K562 (cell line): ENCODE measurements around the gene RHEBL1. TPM values are rescaled to one million over a fixed set of nuclear protein-coding genes. Genes with fewer than 3 reads are reported as not detected.

Experiments
- ARID2 ChIP-seq: fragments of 450-650 bp; IDR thresholded peaks from 2 replicates; pipeline ENCODE4 v1.6.1; 2017; ENCODE audit warnings: antibody characterized with exemption, mild to moderate bottlenecking
- DACH1 ChIP-seq: fragments of 450-650 bp; IDR thresholded peaks from 2 replicates; pipeline ENCODE4 v1.6.1; 2018; ENCODE audit not compliant: partially characterized antibody
- GATAD2A ChIP-seq: fragments of 450-650 bp; IDR thresholded peaks from 2 replicates; pipeline ENCODE4 v1.6.1; 2017
- GTF2A2 ChIP-seq: IDR thresholded peaks from 2 replicates; pipeline ENCODE4 v1.6.1; 2016; ENCODE audit warnings: mild to moderate bottlenecking, missing genetic modification characterization, missing compliant biosample characterization
- NCOA2 ChIP-seq, 2 experiments: fragments of 450-650 bp; IDR thresholded peaks; 2 replicates each; pipeline ENCODE4 v1.6.1; 2018; ENCODE audit warnings: mild to moderate bottlenecking in 2 of 2, moderate library complexity in 1 of 2; ENCODE audit not compliant: partially characterized antibody in 2 of 2
- PHF20 ChIP-seq: fragments of 450-650 bp; IDR thresholded peaks from 2 replicates; pipeline ENCODE4 v1.6.1; 2018; ENCODE audit not compliant: partially characterized antibody
- POLR2AphosphoS5 ChIP-seq: IDR thresholded peaks from 2 replicates; pipeline ENCODE4 v1.6.1; 2011; ENCODE audit warnings: mild to moderate bottlenecking, low read depth, low read length, moderate library complexity; ENCODE audit not compliant: control insufficient read depth, insufficient read depth
- RBM17 ChIP-seq: fragments of 200-400 bp; formaldehyde crosslinking; IDR thresholded peaks from 2 replicates; pipeline ENCODE4 v1.6.1; 2017; ENCODE audit warnings: low read depth, mild to moderate bottlenecking, low read length, borderline replicate concordance
- TCFL5 ChIP-seq: fragments of 250-450 bp; sonication (Bioruptor Pico); conservative IDR thresholded peaks from 2 replicates; pipeline ENCODE4 v1.6.1; 2021; ENCODE audit warnings: mild to moderate bottlenecking, moderate library complexity, matching md5 sums
- ZNF253 ChIP-seq: fragments of 250-450 bp; sonication (Bioruptor Pico); conservative IDR thresholded peaks from 2 replicates; pipeline ENCODE4 v1.6.1; 2021; ENCODE audit warnings: mild to moderate bottlenecking
- ZNF644 ChIP-seq: fragments of 200-800 bp; sonication (Bioruptor generic); IDR thresholded peaks from 2 replicates; pipeline ENCODE4 v1.6.1; 2016; ENCODE audit warnings: low read depth, missing genetic modification characterization, missing compliant biosample characterization
- polyA plus RNA-seq, 8 experiments: library from polyadenylated mRNA; depleted of rRNA in 4 of 8; stranded (reverse) in 5 of 8; unstranded in 3 of 8; fragments of >200 nt; fragmentation: Nextera tagmentation in 2 of 8; fragmentation: Illumina TruSeq in 1 of 8; extraction: Ambion mirVana in 2 of 8; extraction: Trizol in 1 of 8; gene quantifications; 2 replicates each; pipeline versions ENCODE4 v1.2.1 to v1.2.3, GENCODE V29; 2011 to 2014; ENCODE audit warnings: inconsistent platforms in 1 of 8, missing spikeins in 1 of 8
- total RNA-seq, 7 experiments: library from RNA; depleted of rRNA in 6 of 7; stranded (reverse); fragments of >200 nt in 6 of 7; fragmentation: Illumina TruSeq in 2 of 7; extraction: Trizol in 2 of 7; gene quantifications; 2 replicates each; pipeline versions ENCODE4 v1.2.1 to v1.2.3, GENCODE V29; 2011 to 2021; ENCODE audit warnings: low replicate concordance in 1 of 7
- TF ChIP-seq, protein P1 (sequence below): sonication (generic); formaldehyde crosslinking; IDR thresholded peaks from 2 replicates; pipeline ENCODE4 v1.8.0; 2022; ENCODE audit warnings: mild to moderate bottlenecking, missing genetic modification reagents, borderline replicate concordance
- TF ChIP-seq, protein P2 (sequence below): fragments of 250-450 bp; sonication (Bioruptor Pico); IDR thresholded peaks from 2 replicates; pipeline ENCODE4 v1.8.0; 2021; ENCODE audit warnings: borderline replicate concordance, mild to moderate bottlenecking, moderate library complexity; ENCODE audit not compliant: poor library complexity, severe bottlenecking
- TF ChIP-seq, protein P3 (sequence below), 2 experiments: fragments of 450-650 bp in 1 of 2; sonication (generic) in 1 of 2; formaldehyde crosslinking; conservative IDR thresholded peaks; 2 replicates each; pipeline versions ENCODE4 v1.4.0 to v1.8.1; 2020 to 2022; ENCODE audit warnings: mild to moderate bottlenecking in 1 of 2, missing genetic modification reagents in 1 of 2
- TF ChIP-seq, protein P4 (sequence below): fragments of 250-450 bp; sonication (Bioruptor Pico); IDR thresholded peaks from 2 replicates; pipeline ENCODE4 v1.5.0; 2022; ENCODE audit warnings: mild to moderate bottlenecking
- TF ChIP-seq, protein P5 (sequence below), 2 experiments: fragments of 450-650 bp; IDR thresholded peaks; 2 replicates each; pipeline ENCODE4 v1.6.1; 2018; ENCODE audit warnings: mild to moderate bottlenecking in 2 of 2, low read depth in 1 of 2; ENCODE audit not compliant: partially characterized antibody in 2 of 2

RHEBL1 gene
- total and polyA plus RNA-seq, 9 of the 15 experiments (the other 6 are each of a cell fraction or from before 2014, with no cell fraction given) = 4.3 to 36.1 (median 8.2) TPM

DNA sequence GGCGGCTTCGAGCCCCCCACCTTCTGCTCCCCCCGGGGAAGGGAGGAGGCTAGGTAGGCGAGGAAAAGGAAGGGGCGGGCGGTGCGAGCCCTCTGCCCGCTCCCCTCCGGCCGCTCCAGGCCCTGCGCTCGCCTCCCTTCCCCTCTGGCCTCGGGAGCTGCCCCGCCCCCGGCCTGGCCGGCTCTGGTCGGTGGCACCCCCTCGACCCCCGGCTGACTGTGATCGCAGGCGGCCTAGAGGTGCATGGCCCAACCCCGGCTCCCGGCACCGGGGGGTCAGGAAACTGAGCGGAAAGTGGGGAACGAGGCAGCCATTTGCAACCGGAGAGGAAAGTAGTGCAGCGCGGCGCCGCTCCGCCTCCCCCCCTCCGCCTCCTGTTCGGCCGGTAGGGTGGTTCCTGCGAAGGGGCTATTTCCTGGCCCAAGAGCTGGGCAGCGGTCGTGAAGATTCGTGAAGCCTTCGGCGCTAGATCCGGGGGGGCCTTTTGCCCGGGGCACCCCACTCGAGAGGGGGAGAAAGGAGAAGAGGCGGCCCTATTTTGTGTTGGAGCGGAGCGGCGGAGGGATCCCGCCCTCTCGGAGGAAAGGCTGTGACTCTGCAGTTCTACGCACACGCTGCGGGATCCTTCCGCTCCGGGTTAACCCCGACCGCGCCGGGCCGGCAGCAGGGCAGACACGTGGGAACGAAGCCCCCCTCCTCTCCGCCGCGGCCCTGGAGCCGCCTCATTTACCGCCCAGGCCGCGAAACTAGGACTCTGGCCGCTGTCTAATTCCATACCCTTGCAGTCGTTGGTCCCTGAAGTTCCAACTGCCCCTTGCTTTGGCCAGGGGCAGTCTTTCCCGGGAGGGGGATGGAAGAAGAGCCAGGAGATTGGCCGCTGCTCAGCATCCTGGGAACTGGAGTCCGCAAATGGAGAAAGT lies 9.3 kb downstream of the RHEBL1 start, which contains the start of gene KMT2D (continued):
- TF ChIP-seq, protein P1, sequence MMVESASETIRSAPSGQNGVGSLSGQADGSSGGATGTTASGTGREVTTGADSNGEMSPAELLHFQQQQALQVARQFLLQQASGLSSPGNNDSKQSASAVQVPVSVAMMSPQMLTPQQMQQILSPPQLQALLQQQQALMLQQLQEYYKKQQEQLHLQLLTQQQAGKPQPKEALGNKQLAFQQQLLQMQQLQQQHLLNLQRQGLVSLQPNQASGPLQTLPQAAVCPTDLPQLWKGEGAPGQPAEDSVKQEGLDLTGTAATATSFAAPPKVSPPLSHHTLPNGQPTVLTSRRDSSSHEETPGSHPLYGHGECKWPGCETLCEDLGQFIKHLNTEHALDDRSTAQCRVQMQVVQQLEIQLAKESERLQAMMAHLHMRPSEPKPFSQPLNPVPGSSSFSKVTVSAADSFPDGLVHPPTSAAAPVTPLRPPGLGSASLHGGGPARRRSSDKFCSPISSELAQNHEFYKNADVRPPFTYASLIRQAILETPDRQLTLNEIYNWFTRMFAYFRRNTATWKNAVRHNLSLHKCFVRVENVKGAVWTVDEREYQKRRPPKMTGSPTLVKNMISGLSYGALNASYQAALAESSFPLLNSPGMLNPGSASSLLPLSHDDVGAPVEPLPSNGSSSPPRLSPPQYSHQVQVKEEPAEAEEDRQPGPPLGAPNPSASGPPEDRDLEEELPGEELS (CRISPR knock-in tag) = peak; percentile 78; the same call in 1 of the 2 replicates
- peak; percentile 97 for TF ChIP-seq GATAD2A
- TF ChIP-seq, protein P2, sequence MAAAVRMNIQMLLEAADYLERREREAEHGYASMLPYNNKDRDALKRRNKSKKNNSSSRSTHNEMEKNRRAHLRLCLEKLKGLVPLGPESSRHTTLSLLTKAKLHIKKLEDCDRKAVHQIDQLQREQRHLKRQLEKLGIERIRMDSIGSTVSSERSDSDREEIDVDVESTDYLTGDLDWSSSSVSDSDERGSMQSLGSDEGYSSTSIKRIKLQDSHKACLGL = peak; percentile 83
- TF ChIP-seq, protein P3, sequence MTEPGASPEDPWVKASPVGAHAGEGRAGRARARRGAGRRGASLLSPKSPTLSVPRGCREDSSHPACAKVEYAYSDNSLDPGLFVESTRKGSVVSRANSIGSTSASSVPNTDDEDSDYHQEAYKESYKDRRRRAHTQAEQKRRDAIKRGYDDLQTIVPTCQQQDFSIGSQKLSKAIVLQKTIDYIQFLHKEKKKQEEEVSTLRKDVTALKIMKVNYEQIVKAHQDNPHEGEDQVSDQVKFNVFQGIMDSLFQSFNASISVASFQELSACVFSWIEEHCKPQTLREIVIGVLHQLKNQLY (CRISPR knock-in tag; conservative IDR thresholded peaks at IDR 0.05) = 0 out of 4 replicates have a peak, but pooled peaks of 1 of the 2 experiments have one; percentile 69
- no peak for TF ChIP-seq TCFL5
- TF ChIP-seq, protein P4, sequence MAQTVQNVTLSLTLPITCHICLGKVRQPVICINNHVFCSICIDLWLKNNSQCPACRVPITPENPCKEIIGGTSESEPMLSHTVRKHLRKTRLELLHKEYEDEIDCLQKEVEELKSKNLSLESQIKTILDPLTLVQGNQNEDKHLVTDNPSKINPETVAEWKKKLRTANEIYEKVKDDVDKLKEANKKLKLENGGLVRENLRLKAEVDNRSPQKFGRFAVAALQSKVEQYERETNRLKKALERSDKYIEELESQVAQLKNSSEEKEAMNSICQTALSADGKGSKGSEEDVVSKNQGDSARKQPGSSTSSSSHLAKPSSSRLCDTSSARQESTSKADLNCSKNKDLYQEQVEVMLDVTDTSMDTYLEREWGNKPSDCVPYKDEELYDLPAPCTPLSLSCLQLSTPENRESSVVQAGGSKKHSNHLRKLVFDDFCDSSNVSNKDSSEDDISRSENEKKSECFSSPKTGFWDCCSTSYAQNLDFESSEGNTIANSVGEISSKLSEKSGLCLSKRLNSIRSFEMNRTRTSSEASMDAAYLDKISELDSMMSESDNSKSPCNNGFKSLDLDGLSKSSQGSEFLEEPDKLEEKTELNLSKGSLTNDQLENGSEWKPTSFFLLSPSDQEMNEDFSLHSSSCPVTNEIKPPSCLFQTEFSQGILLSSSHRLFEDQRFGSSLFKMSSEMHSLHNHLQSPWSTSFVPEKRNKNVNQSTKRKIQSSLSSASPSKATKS (CRISPR knock-in tag) = no peak
- TF ChIP-seq, protein P5, sequence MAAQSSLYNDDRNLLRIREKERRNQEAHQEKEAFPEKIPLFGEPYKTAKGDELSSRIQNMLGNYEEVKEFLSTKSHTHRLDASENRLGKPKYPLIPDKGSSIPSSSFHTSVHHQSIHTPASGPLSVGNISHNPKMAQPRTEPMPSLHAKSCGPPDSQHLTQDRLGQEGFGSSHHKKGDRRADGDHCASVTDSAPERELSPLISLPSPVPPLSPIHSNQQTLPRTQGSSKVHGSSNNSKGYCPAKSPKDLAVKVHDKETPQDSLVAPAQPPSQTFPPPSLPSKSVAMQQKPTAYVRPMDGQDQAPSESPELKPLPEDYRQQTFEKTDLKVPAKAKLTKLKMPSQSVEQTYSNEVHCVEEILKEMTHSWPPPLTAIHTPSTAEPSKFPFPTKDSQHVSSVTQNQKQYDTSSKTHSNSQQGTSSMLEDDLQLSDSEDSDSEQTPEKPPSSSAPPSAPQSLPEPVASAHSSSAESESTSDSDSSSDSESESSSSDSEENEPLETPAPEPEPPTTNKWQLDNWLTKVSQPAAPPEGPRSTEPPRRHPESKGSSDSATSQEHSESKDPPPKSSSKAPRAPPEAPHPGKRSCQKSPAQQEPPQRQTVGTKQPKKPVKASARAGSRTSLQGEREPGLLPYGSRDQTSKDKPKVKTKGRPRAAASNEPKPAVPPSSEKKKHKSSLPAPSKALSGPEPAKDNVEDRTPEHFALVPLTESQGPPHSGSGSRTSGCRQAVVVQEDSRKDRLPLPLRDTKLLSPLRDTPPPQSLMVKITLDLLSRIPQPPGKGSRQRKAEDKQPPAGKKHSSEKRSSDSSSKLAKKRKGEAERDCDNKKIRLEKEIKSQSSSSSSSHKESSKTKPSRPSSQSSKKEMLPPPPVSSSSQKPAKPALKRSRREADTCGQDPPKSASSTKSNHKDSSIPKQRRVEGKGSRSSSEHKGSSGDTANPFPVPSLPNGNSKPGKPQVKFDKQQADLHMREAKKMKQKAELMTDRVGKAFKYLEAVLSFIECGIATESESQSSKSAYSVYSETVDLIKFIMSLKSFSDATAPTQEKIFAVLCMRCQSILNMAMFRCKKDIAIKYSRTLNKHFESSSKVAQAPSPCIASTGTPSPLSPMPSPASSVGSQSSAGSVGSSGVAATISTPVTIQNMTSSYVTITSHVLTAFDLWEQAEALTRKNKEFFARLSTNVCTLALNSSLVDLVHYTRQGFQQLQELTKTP (IDR thresholded peaks at IDR 0.05; ENCODE audit: low read depth in 1 of 2, partially characterized antibody in 2 of 2) = peak; percentile 61 to 83
- TF ChIP-seq DACH1 = no peak
- peak; percentile 60 for TF ChIP-seq PHF20
- no peak for TF ChIP-seq RBM17
- no peak for TF ChIP-seq ARID2
- TF ChIP-seq NCOA2 (IDR thresholded peaks at IDR 0.05; ENCODE audit: partially characterized antibody in 2 of 2) = no peak
- TF ChIP-seq POLR2AphosphoS5 = peak; percentile 81
- TF ChIP-seq ZNF644 (tag) = no peak
- no peak for TF ChIP-seq ZNF253 (CRISPR knock-in tag)
- peak; percentile 71 for TF ChIP-seq GTF2A2 (tag)
